GM12878 (cell line): ENCODE data around the gene PKHD1. TPM values are rescaled to one million over a fixed set of nuclear protein-coding genes. Genes with fewer than 3 reads are reported as not detected.

Experiments used
- ATAC-seq: fragments of 200-7000 bp; cut with Tn5 transposase; 3 replicates; pipeline ENCODE4 v1.9.1; 2020; ENCODE audit warnings: mild to moderate bottlenecking, moderate library complexity
- BruUV-seq: library from RNA; stranded (reverse); fragments of 400-500 nt; replicated peaks from 2 replicates; lab custom pipeline; 2021; lab: Mats Ljungman, UMichigan
- CTCF ChIA-PET: fragments of 300-600 bp; sonication (Branson Sonifier 250); formaldehyde crosslinking; extraction: SDS; loops from one replicate; lab custom pipeline; 2021; ENCODE audit warnings: inconsistent platforms; lab: Yijun Ruan, JAX
- POLR2A ChIA-PET: fragments of 350-600 bp; formaldehyde crosslinking; extraction: SDS; loops from one replicate; lab custom pipeline; 2021; ENCODE audit warnings: inconsistent platforms; lab: Charles Lee
- RAD21 ChIA-PET: fragments of 300-600 bp; sonication (Branson Sonifier 250); formaldehyde crosslinking; loops from one replicate; lab custom pipeline; 2023; ENCODE audit warnings: antibody characterized with exemption; ENCODE audit not compliant: unreplicated experiment; lab: Charles Lee
- SMC1A ChIA-PET: fragments of 300-600 bp; sonication (Branson Sonifier 250); formaldehyde crosslinking; loops from one replicate; lab custom pipeline; 2023; ENCODE audit not compliant: unreplicated experiment, uncharacterized antibody; lab: Charles Lee
- DNase-seq: peaks from one replicate; pipeline ENCODE4 v3.0.0-alpha.2; 2011; ENCODE audit warnings: low read depth, low spot score
- FAIRE-seq: peaks from 3 replicates; lab custom pipeline; 2011; peaks lifted over from hg19 to GRCh38; lab: Jason Lieb, UNC
- H2AFZ ChIP-seq: 2 replicates; pipeline ENCODE4 v1.6.0; 2011; ENCODE audit warnings: low read depth, low read length, control low read depth; ENCODE audit not compliant: control insufficient read depth
- H3K27ac ChIP-seq: 2 replicates; pipeline ENCODE4 v1.5.1; 2011; ENCODE audit warnings: control low read depth; ENCODE audit not compliant: control insufficient read depth, insufficient read depth
- H3K27me3 ChIP-seq, 2 experiments: replicated peaks in 1 of 2; 2 replicates each; pipeline versions ENCODE4 v1.6.0 to v1.6.1; 2011; ENCODE audit warnings: low read length in 1 of 2; ENCODE audit not compliant: control insufficient read depth in 2 of 2, insufficient read depth in 2 of 2
- H3K36me3 ChIP-seq, 2 experiments: 2 replicates each; pipeline ENCODE4 v1.5.1; 2011; ENCODE audit warnings: low read length in 1 of 2; ENCODE audit not compliant: control insufficient read depth in 2 of 2, insufficient read depth in 2 of 2
- H3K4me1 ChIP-seq: 2 replicates; pipeline ENCODE4 v1.6.1; 2011; ENCODE audit warnings: mild to moderate bottlenecking, low read length, moderate library complexity, mixed read lengths; ENCODE audit not compliant: control insufficient read depth, insufficient read depth
- H3K4me2 ChIP-seq: 2 replicates; pipeline ENCODE4 v1.6.0; 2011; ENCODE audit warnings: control low read depth; ENCODE audit not compliant: control insufficient read depth, insufficient read depth
- H3K4me3 ChIP-seq: fragments of 200-600 bp; sonication (generic); 2 replicates; pipeline ENCODE4 v1.5.1; 2016
- H3K79me2 ChIP-seq: 2 replicates; pipeline ENCODE4 v1.6.0; 2011; ENCODE audit warnings: low read length; ENCODE audit not compliant: control insufficient read depth, insufficient read depth
- H3K9ac ChIP-seq: 2 replicates; pipeline ENCODE4 v1.8.0; 2011; ENCODE audit warnings: low read length, control low read depth, mixed read lengths; ENCODE audit not compliant: control insufficient read depth, insufficient read depth
- H3K9me3 ChIP-seq: replicated peaks from 3 replicates; pipeline ENCODE4 v1.5.1; 2011; ENCODE audit warnings: mild to moderate bottlenecking, low read length; ENCODE audit not compliant: control insufficient read depth, insufficient read depth
- H4K20me1 ChIP-seq: 2 replicates; pipeline ENCODE4 v1.6.0; 2011; ENCODE audit not compliant: control insufficient read depth, insufficient read depth
- DPF2 ChIP-seq: fragments of 450-650 bp; IDR thresholded peaks from 2 replicates; pipeline ENCODE4 v1.6.1; 2017; ENCODE audit warnings: mild to moderate bottlenecking
- FOXM1 ChIP-seq: IDR thresholded peaks from 2 replicates; pipeline ENCODE4 v1.6.1; 2012; ENCODE audit warnings: low read depth, mild to moderate bottlenecking, inconsistent platforms, low read length, moderate library complexity
- IRF5 ChIP-seq: fragments of 450-650 bp; IDR thresholded peaks from 2 replicates; pipeline ENCODE4 v1.6.1; 2017; ENCODE audit warnings: borderline replicate concordance
- POLR2AphosphoS2 ChIP-seq: IDR thresholded peaks from 2 replicates; pipeline ENCODE4 v1.6.1; 2011; ENCODE audit warnings: low read depth, mild to moderate bottlenecking, low read length, improper control_type of control experiment, moderate library complexity
- SPI1 ChIP-seq: IDR thresholded peaks from 2 replicates; pipeline ENCODE4 v1.6.1; 2011; ENCODE audit warnings: low read depth, mild to moderate bottlenecking, low read length, moderate library complexity, borderline replicate concordance; ENCODE audit not compliant: insufficient read depth
- TCF12 ChIP-seq: IDR thresholded peaks from 2 replicates; pipeline ENCODE4 v1.6.1; 2011; ENCODE audit warnings: low read depth, mild to moderate bottlenecking, low read length
- YY1 ChIP-seq: IDR thresholded peaks from 2 replicates; pipeline ENCODE4 v1.6.1; 2011; ENCODE audit warnings: low read depth, mild to moderate bottlenecking, low read length
- ZBTB33 ChIP-seq: fragments of 450-650 bp; IDR thresholded peaks from 2 replicates; pipeline ENCODE4 v1.6.1; 2017; ENCODE audit warnings: mild to moderate bottlenecking
- ZNF384 ChIP-seq: IDR thresholded peaks from 2 replicates; pipeline ENCODE4 v1.6.1; 2012; ENCODE audit warnings: low read depth, mild to moderate bottlenecking, low read length, improper control_type of control experiment, borderline replicate concordance
- WGBS: methylation state at CpG from one replicate; pipeline ENCODE4 v1.1.6; 2016; ENCODE audit warnings: low lambda C conversion rate; ENCODE audit not compliant: insufficient replicate concordance, insufficient coverage; ENCODE audit errors: missing lambda C conversion rate; 5-methylcytosine and 5-hydroxymethylcytosine counted together
- in situ Hi-C: fragments of 300-500 bp; cut with MboI; formaldehyde crosslinking; loops from 9 replicates; pipeline ENCODE4 v1.14.3; 2018; ENCODE audit warnings: mixed read lengths
- intact Hi-C: fragments of 100-400 bp; cut with micrococcal nuclease; formaldehyde crosslinking; loops from one replicate; pipeline ENCODE4 v1.14.2; 2022; ENCODE audit not compliant: unreplicated experiment
- polyA plus RNA-seq, 11 experiments: library from polyadenylated mRNA; depleted of rRNA in 4 of 11; unstranded in 6 of 11; stranded (reverse) in 5 of 11; fragments of >200 nt; fragmentation: Nextera tagmentation in 4 of 11; fragmentation: Illumina TruSeq in 1 of 11; extraction: Ambion mirVana in 4 of 11; extraction: Trizol in 1 of 11; gene quantifications; 1 replicate in 1 of 11; 2 replicates in 10 of 11; pipeline versions ENCODE4 v1.2.1 to v1.2.3, GENCODE V29; 2011 to 2016; ENCODE audit warnings: inconsistent platforms in 2 of 11, missing spikeins in 2 of 11, low read depth in 1 of 11
- total RNA-seq, 4 experiments: library from RNA; depleted of rRNA in 3 of 4; stranded (reverse); fragments of >200 nt in 3 of 4; fragmentation: Illumina TruSeq in 1 of 4; extraction: Trizol in 1 of 4; gene quantifications; 2 replicates each; pipeline versions ENCODE4 v1.2.1 to v1.2.3, GENCODE V29; 2013 to 2021

The PKHD1 gene
- total and polyA plus RNA-seq, 10 of the 15 experiments (the other 5 are each of a cell fraction or from before 2014, with no cell fraction given) = under 0.01 to 0.90 (median 0.02) TPM; not detected in 1

GRCh38 chr6:51989789-51990188 lies 97.6 kb downstream of the PKHD1 start:
- in situ Hi-C loops = no loop called here
- Histone ChIP-seq H3K27me3 (no peaks in the 10 kb centered on the region), H3K27ac (no peak overlapping the region), H4K20me1 (no peaks in the 10 kb centered on the region), H3K36me3 (no peaks in the 10 kb centered on the region), H3K4me2 (no peak overlapping the region), H3K9me3 (no peaks in the 10 kb centered on the region), H3K9ac (no peak overlapping the region), H3K79me2 (no peaks in the 10 kb centered on the region), H3K4me3 (no peak overlapping the region), H2AFZ (no peak overlapping the region), H3K4me1 (no peaks in the 10 kb centered on the region)
- no peak for TF ChIP-seq DPF2
- no peak for TF ChIP-seq YY1
- TF ChIP-seq FOXM1 = no peak
- no peak for TF ChIP-seq SPI1
- no peak for TF ChIP-seq ZBTB33
- no peak for TF ChIP-seq TCF12
- TF ChIP-seq POLR2AphosphoS2 = no peak
- no peak for TF ChIP-seq ZNF384
- TF ChIP-seq IRF5 = no peak
- ATAC-seq = no peak
- ChIA-PET POLR2A (no interaction called here), CTCF (interaction anchor here (1.1 to 1.4 kb wide), 4 partner anchors 12 to 60 kb away, joined by 3 read pairs; no protein-coding TSS in a partner anchor), SMC1A (interaction anchor here (1.2 kb wide), 1 partner anchor 471 kb away, joined by 3 read pairs; no protein-coding TSS in a partner anchor), RAD21 (no interaction called here)
- intact Hi-C loops = no loop called here
- WGBS = 93% methylated on average over 1 of the region's 1 CpG
- no peak for FAIRE-seq
- no peak for DNase-seq
- BruUV-seq = no TSS peak
